ENCODE results near the gene SPDEF. TPM values are rescaled to one million over a fixed set of nuclear protein-coding genes. Genes with fewer than 3 reads are reported as not detected.

SPDEF gene
- total RNA-seq, 2 experiments from 2014 or later, result 0.18 TPM; not detected in 1

GRCh38 chr6:34551720-34552119 lies 4.4 kb downstream of the SPDEF start:
- Mint-ChIP-seq H3K9me3 (ENCODE audit: low read depth) (no peaks in the 10 kb centered on the region), H3K27me3 (no peaks in the 10 kb centered on the region), H3K4me1 (peaks cover 13% of the 10 kb centered on the region), H3K4me3 (no peak overlapping the region), H3K27ac (no peak overlapping the region), H3K36me3 (ENCODE audit: low read depth) (no peaks in the 10 kb centered on the region)
- no peak for ATAC-seq
- ChIA-PET POLR2A (no interaction called here), CTCF (no interaction called here)
- no peak for DNase-seq
- intact Hi-C loops (cut with DNase I, micrococcal nuclease), result no loop called here

- H3K4me1 Mint-ChIP-seq, result peaks cover 9% of the 10 kb centered on the region
- intact Hi-C loops (cut with DNase I, micrococcal nuclease), result no loop called here
- no peaks in the 10 kb centered on the region for H3K27me3 Mint-ChIP-seq
- no peak overlapping the region for H3K4me3 Mint-ChIP-seq
- ChIA-PET CTCF (no interaction called here), POLR2A (no interaction called here)
- no peak overlapping the region for H3K27ac Mint-ChIP-seq
- ATAC-seq (no peak), DNase-seq (no peak)
- no peaks in the 10 kb centered on the region for H3K9me3 Mint-ChIP-seq (ENCODE audit: low read depth)
- no peaks in the 10 kb centered on the region for H3K36me3 Mint-ChIP-seq (ENCODE audit: low read depth)
These were observed 6.3 kb downstream of the SPDEF start for GRCh38 chr6:34549804-34550202.

DNA sequence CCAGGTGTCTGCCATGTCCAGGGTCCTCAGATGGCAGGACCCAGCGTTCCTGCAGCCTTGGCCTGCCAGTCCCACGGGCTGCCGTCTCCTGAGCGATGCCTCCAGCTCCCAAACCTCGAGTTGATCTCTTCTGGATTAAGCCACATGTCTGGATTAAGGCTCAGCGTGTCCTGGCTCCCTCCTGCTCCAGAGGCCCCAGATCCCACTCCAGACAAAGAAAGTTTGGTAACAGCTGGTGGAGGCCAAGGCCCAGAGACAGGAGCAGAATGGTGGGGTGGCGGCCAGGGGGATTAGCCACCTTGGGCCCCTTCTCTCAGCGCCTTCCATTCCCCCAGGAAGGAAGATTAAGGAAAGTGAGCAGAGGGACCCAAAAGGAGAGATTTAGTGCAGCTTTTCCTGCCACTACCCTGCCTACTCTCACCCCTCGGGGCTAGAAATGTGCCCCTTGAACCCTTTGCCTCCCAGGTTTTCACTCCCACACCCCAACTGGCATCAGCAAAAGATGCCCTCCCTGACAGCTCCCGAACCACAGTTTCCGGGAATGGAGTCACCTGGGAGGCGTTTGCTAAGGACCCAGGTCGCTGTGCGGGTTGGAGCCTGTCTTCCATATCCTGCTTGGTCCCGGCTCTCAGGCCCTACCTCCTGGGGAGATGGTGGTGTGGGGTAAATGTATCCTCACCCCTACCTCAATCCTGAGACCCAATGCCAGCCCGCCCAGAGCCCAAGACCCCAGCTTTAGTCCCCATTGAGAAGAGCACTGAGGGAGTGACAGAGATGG lies 6.9 kb downstream of the SPDEF start:
- Mint-ChIP-seq H3K4me1 (peaks cover 6% of the 10 kb centered on the region), H3K27ac (no peak overlapping the region), H3K4me3 (no peak overlapping the region), H3K27me3 (no peaks in the 10 kb centered on the region), H3K36me3 (ENCODE audit: low read depth) (no peaks in the 10 kb centered on the region), H3K9me3 (ENCODE audit: low read depth) (no peaks in the 10 kb centered on the region)
- ChIA-PET POLR2A (no interaction called here), CTCF (interaction anchor here (0.6 to 0.7 kb wide), 2 partner anchors 59 to 1479 kb away, joined by 3 read pairs; no protein-coding TSS in a partner anchor)
- intact Hi-C loops (cut with DNase I, micrococcal nuclease), result no loop called here
- ATAC-seq (no peak), DNase-seq (no peak)

GRCh38 chr6:34547701-34548644 lies 8.2 kb downstream of the SPDEF start:
- H3K4me1 Mint-ChIP-seq, result no peaks in the 10 kb centered on the region
- H3K27me3 Mint-ChIP-seq, result no peaks in the 10 kb centered on the region
- DNase-seq (no peak), ATAC-seq (no peak)
- H3K9me3 Mint-ChIP-seq (ENCODE audit: low read depth), result no peaks in the 10 kb centered on the region
- no peaks in the 10 kb centered on the region for H3K36me3 Mint-ChIP-seq (ENCODE audit: low read depth)
- no peak overlapping the region for H3K4me3 Mint-ChIP-seq
- intact Hi-C loops (cut with DNase I, micrococcal nuclease), result no loop called here
- ChIA-PET POLR2A (no interaction called here), CTCF (interaction anchor here (0.6 to 0.7 kb wide), 2 partner anchors 10 to 1498 kb away, joined by 3 to 4 read pairs; no protein-coding TSS in a partner anchor)
- no peak overlapping the region for H3K27ac Mint-ChIP-seq

DNA sequence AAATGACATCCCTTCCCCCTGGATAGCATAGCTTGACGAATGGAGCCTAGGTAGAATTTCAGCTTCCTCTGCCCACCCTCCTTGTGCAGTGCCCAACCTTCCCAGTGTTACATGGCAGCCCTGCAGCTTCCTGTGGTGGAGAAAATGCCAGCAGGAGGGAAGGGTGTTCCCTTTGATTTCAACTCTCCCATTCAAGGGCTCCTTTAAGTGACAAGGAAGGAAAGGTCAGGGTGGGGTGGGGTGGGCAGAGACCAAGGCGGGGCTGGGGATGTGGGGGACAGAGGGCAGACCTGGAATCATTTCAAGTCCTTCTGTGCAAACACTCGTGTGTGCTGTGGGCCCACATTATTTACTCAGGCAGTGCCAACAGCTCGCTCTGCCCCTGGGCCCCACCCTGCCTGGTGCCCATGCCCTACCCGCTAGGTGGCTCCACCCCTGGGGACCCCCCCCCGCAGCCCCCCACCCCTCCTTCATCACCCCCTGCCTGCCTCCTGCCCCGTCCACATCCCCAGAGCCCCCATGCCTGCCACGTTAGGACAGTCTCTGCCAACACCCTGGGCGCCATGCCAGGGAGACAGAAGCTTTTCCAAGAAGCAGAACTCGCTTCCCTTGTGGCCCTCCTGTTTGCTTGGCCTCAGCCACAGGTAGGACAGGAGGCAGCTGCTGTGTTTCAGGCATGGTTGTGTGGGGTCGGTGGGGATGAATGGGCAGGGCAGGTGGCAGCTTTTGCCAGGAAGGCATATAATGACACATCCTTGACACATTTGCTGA lies 9.4 kb downstream of the SPDEF start:
- ChIA-PET CTCF (interaction anchor here (1.3 kb wide), 1 partner anchor 62 kb away, joined by 4 read pairs; no protein-coding TSS in a partner anchor), POLR2A (no interaction called here)
- no peaks in the 10 kb centered on the region for H3K36me3 Mint-ChIP-seq (ENCODE audit: low read depth)
- no peaks in the 10 kb centered on the region for H3K27me3 Mint-ChIP-seq
- intact Hi-C loops (cut with DNase I, micrococcal nuclease), result no loop called here
- H3K9me3 Mint-ChIP-seq (ENCODE audit: low read depth), result no peaks in the 10 kb centered on the region
- ATAC-seq (no peak), DNase-seq (no peak)
- H3K4me1 Mint-ChIP-seq, result no peaks in the 10 kb centered on the region
- H3K4me3 Mint-ChIP-seq, result no peak overlapping the region
- H3K27ac Mint-ChIP-seq, result no peak overlapping the region

GRCh38 chr6:34544776-34545471 lies 11.2 kb downstream of the SPDEF start:
- no peaks in the 10 kb centered on the region for H3K4me1 Mint-ChIP-seq
- H3K27ac Mint-ChIP-seq, result no peak overlapping the region
- H3K36me3 Mint-ChIP-seq (ENCODE audit: low read depth), result no peaks in the 10 kb centered on the region
- ATAC-seq, result no peak
- intact Hi-C loops (cut with DNase I, micrococcal nuclease), result no loop called here
- no peaks in the 10 kb centered on the region for H3K9me3 Mint-ChIP-seq (ENCODE audit: low read depth)
- CTCF ChIA-PET, result interaction anchor here (0.6 to 0.8 kb wide), 2 partner anchors 464 to 661 kb away, joined by 4 to 5 read pairs; no protein-coding TSS in a partner anchor
- H3K27me3 Mint-ChIP-seq, result no peaks in the 10 kb centered on the region
- no peak for DNase-seq
- no peak overlapping the region for H3K4me3 Mint-ChIP-seq
- POLR2A ChIA-PET, result no interaction called here

GRCh38 chr6:34544052-34544604 lies 12.0 kb downstream of the SPDEF start:
- CTCF ChIA-PET, result interaction anchor here (0.8 kb wide), 1 partner anchor 662 kb away, joined by 4 read pairs; no protein-coding TSS in a partner anchor
- Mint-ChIP-seq H3K27ac (no peak overlapping the region), H3K4me3 (no peak overlapping the region), H3K27me3 (no peaks in the 10 kb centered on the region), H3K4me1 (no peaks in the 10 kb centered on the region), H3K36me3 (ENCODE audit: low read depth) (no peaks in the 10 kb centered on the region), H3K9me3 (ENCODE audit: low read depth) (no peaks in the 10 kb centered on the region)
- intact Hi-C loops (cut with DNase I, micrococcal nuclease), result no loop called here
- ATAC-seq (no peak), DNase-seq (no peak)
- POLR2A ChIA-PET, result no interaction called here

DNA sequence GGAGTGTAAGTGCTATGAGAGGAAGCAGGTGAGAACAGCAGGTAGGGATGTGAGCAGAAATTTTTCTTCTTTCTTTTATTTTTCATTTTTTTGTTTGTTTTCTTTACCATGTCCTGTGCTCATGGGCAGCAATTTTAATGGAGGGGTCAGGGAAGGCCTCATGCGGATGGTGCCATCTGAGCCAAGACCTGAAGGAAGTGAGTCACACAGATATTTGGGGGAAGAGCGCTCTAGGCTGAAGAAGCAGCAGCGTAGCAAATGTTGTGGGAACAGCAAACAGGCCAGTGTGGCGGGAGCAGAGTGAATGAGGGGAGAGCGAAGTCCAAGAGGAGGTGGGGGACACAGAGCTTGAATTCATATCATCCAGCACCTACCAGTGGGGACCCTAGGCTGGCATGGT lies 12.7 kb downstream of the SPDEF start:
- Mint-ChIP-seq H3K4me1 (no peaks in the 10 kb centered on the region), H3K9me3 (ENCODE audit: low read depth) (no peaks in the 10 kb centered on the region), H3K4me3 (no peak overlapping the region), H3K27me3 (no peaks in the 10 kb centered on the region), H3K27ac (no peak overlapping the region), H3K36me3 (ENCODE audit: low read depth) (no peaks in the 10 kb centered on the region)
- intact Hi-C loops (cut with DNase I, micrococcal nuclease), result no loop called here
- ChIA-PET CTCF (no interaction called here), POLR2A (no interaction called here)
- ATAC-seq (no peak), DNase-seq (no peak)

DNA sequence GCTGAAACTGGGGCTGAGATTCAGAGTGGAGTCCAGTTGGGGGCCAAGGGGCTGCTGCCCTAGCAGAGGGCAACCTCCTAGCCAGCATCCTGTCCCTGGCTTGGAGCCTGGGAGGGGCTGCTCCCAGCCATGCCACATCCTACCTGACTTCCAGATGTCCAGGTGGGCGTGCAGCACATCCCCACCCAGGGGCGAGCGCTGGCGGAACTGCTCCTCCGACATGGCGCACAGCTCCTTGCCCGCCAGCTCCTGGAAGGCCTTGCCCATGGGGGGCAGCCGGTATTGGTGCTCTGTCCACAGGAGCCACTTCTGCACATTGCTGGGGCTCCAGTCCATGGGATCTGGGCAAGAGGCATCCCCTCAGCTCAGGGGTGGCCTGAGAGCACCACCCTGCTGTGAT lies 15.3 kb downstream of the SPDEF start:
- DNase-seq, result no peak

GRCh38 chr6:34540222-34540621 lies 15.9 kb downstream of the SPDEF start:
- H3K4me3 Mint-ChIP-seq, result no peak overlapping the region
- CTCF ChIA-PET, result no interaction called here
- POLR2A ChIA-PET, result no interaction called here
- H3K36me3 Mint-ChIP-seq (ENCODE audit: low read depth), result no peaks in the 10 kb centered on the region
- no peaks in the 10 kb centered on the region for H3K9me3 Mint-ChIP-seq (ENCODE audit: low read depth)
- H3K4me1 Mint-ChIP-seq, result no peaks in the 10 kb centered on the region
- intact Hi-C loops (cut with DNase I, micrococcal nuclease), result no loop called here
- no peak overlapping the region for H3K27ac Mint-ChIP-seq
- ATAC-seq, result no peak
- no peak for DNase-seq
- H3K27me3 Mint-ChIP-seq, result no peaks in the 10 kb centered on the region

More for the DNA sequence above, 15.3 kb downstream of the SPDEF start:
- no peak overlapping the region for H3K4me3 Mint-ChIP-seq
- ATAC-seq, result no peak
- POLR2A ChIA-PET, result no interaction called here
- no peaks in the 10 kb centered on the region for H3K27me3 Mint-ChIP-seq
- H3K36me3 Mint-ChIP-seq (ENCODE audit: low read depth), result no peaks in the 10 kb centered on the region
- intact Hi-C loops (cut with DNase I, micrococcal nuclease), result no loop called here
- CTCF ChIA-PET, result no interaction called here
- no peak overlapping the region for H3K27ac Mint-ChIP-seq
- no peaks in the 10 kb centered on the region for H3K4me1 Mint-ChIP-seq
- no peaks in the 10 kb centered on the region for H3K9me3 Mint-ChIP-seq (ENCODE audit: low read depth)

- no peak overlapping the region for H3K4me3 Mint-ChIP-seq
- no peaks in the 10 kb centered on the region for H3K4me1 Mint-ChIP-seq
- no peaks in the 10 kb centered on the region for H3K27me3 Mint-ChIP-seq
- ChIA-PET CTCF (no interaction called here), POLR2A (no interaction called here)
- intact Hi-C loops (cut with DNase I, micrococcal nuclease), result no loop called here
- no peaks in the 10 kb centered on the region for H3K36me3 Mint-ChIP-seq (ENCODE audit: low read depth)
- DNase-seq (no peak), ATAC-seq (no peak)
- no peaks in the 10 kb centered on the region for H3K9me3 Mint-ChIP-seq (ENCODE audit: low read depth)
- no peak overlapping the region for H3K27ac Mint-ChIP-seq
These were observed 16.9 kb downstream of the SPDEF start for GRCh38 chr6:34539181-34539580.

All from activated CD4-positive, alpha-beta T cell treated with anti-CD3 and anti-CD28 coated beads for 36 hours (primary cell).